Osteoblast (primary cell): ENCODE results near the gene ARG1. TPM values are rescaled to one million over a fixed set of nuclear protein-coding genes. Genes with fewer than 3 reads are reported as not detected.
"Not testable (repeated sequence)": the region's sequence is repeated elsewhere in the genome, so short reads cannot be mapped to it uniquely, and the experiment has no call there.

ENCODE experiments used
- DNase-seq: peaks from one replicate; pipeline ENCODE4 v3.0.0; 2011; ENCODE audit warnings: low spot score, mixed read lengths; ENCODE audit not compliant: insufficient read length; ENCODE audit errors: missing footprints
- H2AFZ ChIP-seq: 2 replicates; pipeline ENCODE4 v1.6.0; 2011; ENCODE audit warnings: mild to moderate bottlenecking, low read length
- H3K27ac ChIP-seq: 2 replicates; pipeline ENCODE4 v1.5.1; 2011; ENCODE audit warnings: mild to moderate bottlenecking, low read depth, low read length, moderate library complexity
- H3K27me3 ChIP-seq: 2 replicates; pipeline ENCODE4 v1.6.0; 2012; ENCODE audit warnings: mild to moderate bottlenecking, control low read depth, inconsistent platforms, low read length, moderate library complexity; ENCODE audit not compliant: insufficient read depth
- H3K36me3 ChIP-seq: 2 replicates; pipeline ENCODE4 v1.5.1; 2011; ENCODE audit warnings: mild to moderate bottlenecking, low read length, control low read depth, moderate library complexity; ENCODE audit not compliant: insufficient read depth
- H3K4me1 ChIP-seq: 2 replicates; pipeline ENCODE4 v1.5.1; 2011; ENCODE audit warnings: mild to moderate bottlenecking, low read length, control low read depth, moderate library complexity; ENCODE audit not compliant: insufficient read depth
- H3K4me2 ChIP-seq: 2 replicates; pipeline ENCODE4 v1.6.0; 2011; ENCODE audit warnings: mild to moderate bottlenecking, low read length; ENCODE audit not compliant: insufficient read depth
- H3K4me3 ChIP-seq: fragments of 200-600 bp; sonication (generic); 3 replicates; pipeline ENCODE4 v1.5.1; 2012; ENCODE audit warnings: mild to moderate bottlenecking, low read length, inconsistent platforms; ENCODE audit not compliant: insufficient read depth
- H3K79me2 ChIP-seq: 2 replicates; pipeline ENCODE4 v1.6.0; 2012; ENCODE audit warnings: mild to moderate bottlenecking, low read length, control low read depth, inconsistent platforms; ENCODE audit not compliant: insufficient read depth
- H3K9me3 ChIP-seq: 2 replicates; pipeline ENCODE4 v1.5.1; 2011; ENCODE audit warnings: low read depth, low read length, control low read depth
- H4K20me1 ChIP-seq: 2 replicates; pipeline ENCODE4 v1.6.0; 2012; ENCODE audit warnings: mild to moderate bottlenecking, low read length, control low read depth; ENCODE audit not compliant: insufficient read depth
- CTCF ChIP-seq: IDR thresholded peaks from 2 replicates; pipeline ENCODE4 v1.5.1; 2011; ENCODE audit warnings: mild to moderate bottlenecking, low read depth, low read length, moderate library complexity; ENCODE audit errors: extremely low read depth
- total RNA-seq: library from RNA; depleted of rRNA; stranded (reverse); fragments of >200 nt; gene quantifications from 2 replicates; pipeline ENCODE4 v1.2.3, GENCODE V29; 2012

ARG1 gene
- total RNA-seq, 1 donor: not detected

DNA sequence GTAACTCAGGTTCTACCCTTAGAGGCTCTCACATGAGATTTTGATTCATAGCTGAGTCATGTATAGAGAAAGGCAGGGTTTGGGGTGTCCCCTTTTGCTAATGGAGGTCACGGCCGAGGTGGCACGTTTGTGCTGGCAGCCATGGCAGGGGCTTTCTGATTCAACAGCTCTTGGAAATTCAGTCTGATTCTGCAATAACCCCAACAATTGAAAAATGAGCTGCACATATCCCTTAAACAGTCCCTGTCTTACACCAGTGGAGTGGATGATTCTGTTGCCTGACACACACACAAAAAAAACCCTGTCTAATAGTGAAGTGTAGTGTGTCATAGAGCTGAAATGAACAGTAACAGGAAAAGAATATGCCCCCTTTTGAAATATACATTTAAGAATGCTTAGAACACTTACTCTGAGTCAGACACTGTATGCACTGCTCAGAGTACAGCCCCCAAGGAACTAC lies 40.4 kb upstream of the ARG1 start:
- no peak overlapping the region for H3K27ac ChIP-seq
- peak overlapping the region; percentile 29 for H2AFZ ChIP-seq
- no peak overlapping the region for H3K4me3 ChIP-seq
- H3K79me2 ChIP-seq: no peaks in the 10 kb centered on the region
- no peak for TF ChIP-seq CTCF
- DNase-seq: peak; percentile 66
- H3K9me3 ChIP-seq: no peaks in the 10 kb centered on the region
- H4K20me1 ChIP-seq: no peaks in the 10 kb centered on the region
- no peaks in the 10 kb centered on the region for H3K27me3 ChIP-seq
- no peak overlapping the region for H3K4me2 ChIP-seq
- no peaks in the 10 kb centered on the region for H3K36me3 ChIP-seq
- H3K4me1 ChIP-seq: peaks cover 5% of the 10 kb centered on the region

GRCh38 chr6:131538615-131539014 lies 34.4 kb upstream of the ARG1 start:
- H2AFZ ChIP-seq, H4K20me1 ChIP-seq, H3K36me3 ChIP-seq, H3K4me3 ChIP-seq, H3K27ac ChIP-seq, DNase-seq, H3K4me2 ChIP-seq, H3K79me2 ChIP-seq, H3K4me1 ChIP-seq, H3K27me3 ChIP-seq, H3K9me3 ChIP-seq: not testable (repeated sequence)

DNA sequence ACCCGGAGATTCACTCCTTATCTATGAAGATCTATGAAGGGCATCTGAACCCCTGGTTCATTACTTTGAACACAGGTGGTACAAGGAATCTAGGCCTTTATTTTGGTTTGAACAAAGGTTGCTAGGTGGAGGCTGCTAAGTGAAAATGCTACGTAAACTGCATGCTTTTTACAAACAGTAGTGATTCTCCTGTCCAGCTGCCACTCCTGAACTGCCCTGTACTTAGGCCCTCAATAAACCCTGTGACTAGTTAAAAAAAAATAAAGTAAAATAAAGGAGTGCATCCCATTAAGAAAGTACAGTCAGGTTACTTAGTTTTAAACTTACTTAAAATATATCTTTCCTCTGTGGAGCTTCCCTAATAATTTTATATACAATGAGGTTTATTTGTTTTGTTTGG lies 27.7 kb upstream of the ARG1 start:
- Histone ChIP-seq H3K4me3 (no peak overlapping the region), H3K79me2 (no peaks in the 10 kb centered on the region), H3K27me3 (peaks cover 26% of the 10 kb centered on the region), H3K4me1 (no peaks in the 10 kb centered on the region), H3K9me3 (no peaks in the 10 kb centered on the region), H3K27ac (no peak overlapping the region), H4K20me1 (no peaks in the 10 kb centered on the region), H3K4me2 (no peak overlapping the region), H3K36me3 (no peaks in the 10 kb centered on the region), H2AFZ (no peak overlapping the region)
- TF ChIP-seq CTCF: no peak
- DNase-seq: no peak

DNA sequence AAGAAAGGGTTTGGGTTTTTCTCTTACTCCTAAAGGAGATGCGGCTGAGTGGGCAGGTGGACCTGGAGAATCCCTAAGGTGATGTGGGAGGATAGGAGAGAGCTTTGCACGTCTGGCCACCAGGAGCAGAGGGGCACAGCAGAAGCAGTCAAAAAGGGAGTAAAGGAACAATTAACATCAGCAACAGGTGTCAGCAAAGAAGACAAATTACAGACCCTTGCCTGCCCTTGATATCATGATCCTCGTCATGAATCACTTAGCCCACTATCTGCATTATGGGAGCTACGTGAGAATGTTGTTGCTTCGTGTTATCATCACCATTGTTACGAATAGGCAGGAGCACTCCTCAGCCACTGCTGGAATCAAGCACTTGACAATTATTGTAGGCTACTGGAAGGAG lies 25.5 kb upstream of the ARG1 start:
- Histone ChIP-seq H3K4me3 (no peak overlapping the region), H3K79me2 (no peaks in the 10 kb centered on the region), H3K4me2 (no peak overlapping the region), H4K20me1 (no peaks in the 10 kb centered on the region), H3K27me3 (peaks cover 26% of the 10 kb centered on the region), H3K9me3 (no peaks in the 10 kb centered on the region), H3K27ac (no peak overlapping the region), H3K4me1 (no peaks in the 10 kb centered on the region), H3K36me3 (no peaks in the 10 kb centered on the region), H2AFZ (no peak overlapping the region)
- TF ChIP-seq CTCF: no peak
- no peak for DNase-seq
